Activated CD4-positive, alpha-beta T cell treated with anti-CD3 and anti-CD28 coated beads for 4 hours (primary cell): ENCODE measurements around the gene FFAR2.
"Not testable (repeated sequence)": the region's sequence is repeated elsewhere in the genome, so short reads cannot be mapped to it uniquely, and the experiment has no call there.

Experiments
- DNase-seq, 2 donors: peaks; one replicate each; pipeline ENCODE4 v3.0.0-alpha.2; 2020

The FFAR2 gene

GRCh38 chr19:35447606-35448469 is at the start of gene FFAR2:
Gene FFAR2 (plus strand): TSS chr19:35448257. CDS start chr19:35449715, 1,458 bp downstream.
- no peak for DNase-seq

- no peak for DNase-seq
These were observed 49.5 kb upstream of the FFAR2 start for GRCh38 chr19:35398570-35398969.

- no peak for DNase-seq
These were observed 48.8 kb upstream of the FFAR2 start for GRCh38 chr19:35399231-35399630.

GRCh38 chr19:35399948-35400772 is 47.9 kb upstream of the FFAR2 start:
- DNase-seq, result no peak

GRCh38 chr19:35400773-35401100 is 47.3 kb upstream of the FFAR2 start:
- DNase-seq, result no peak

- DNase-seq, result not testable (repeated sequence)
These were observed 46.6 kb upstream of the FFAR2 start for GRCh38 chr19:35401416-35401815.

- no peak for DNase-seq
These were observed 44.8 kb upstream of the FFAR2 start for GRCh38 chr19:35403116-35403760.

- peak in 1 of 2 donors; percentile 1 for DNase-seq
These were observed 43.0 kb upstream of the FFAR2 start for GRCh38 chr19:35404879-35405622.

- no peak for DNase-seq
These were observed 40.4 kb upstream of the FFAR2 start for GRCh38 chr19:35407619-35408018.

GRCh38 chr19:35408284-35409171 is 39.5 kb upstream of the FFAR2 start:
- DNase-seq, result no peak

- DNase-seq, result no peak
These were observed 38.9 kb upstream of the FFAR2 start for GRCh38 chr19:35409191-35409590.

GRCh38 chr19:35410487-35410886 is 37.6 kb upstream of the FFAR2 start:
- no peak for DNase-seq

GRCh38 chr19:35414442-35414841 is 33.6 kb upstream of the FFAR2 start:
- DNase-seq, result no peak

GRCh38 chr19:35416331-35416730 is 31.7 kb upstream of the FFAR2 start:
- DNase-seq, result no peak

- no peak for DNase-seq
These were observed 30.8 kb upstream of the FFAR2 start for GRCh38 chr19:35417278-35417677.

- DNase-seq, result no peak
These were observed 30.1 kb upstream of the FFAR2 start for GRCh38 chr19:35417713-35418534.

GRCh38 chr19:35419046-35419445 is 29.0 kb upstream of the FFAR2 start:
- no peak for DNase-seq

GRCh38 chr19:35419805-35420204 is 28.3 kb upstream of the FFAR2 start:
- no peak for DNase-seq

- DNase-seq, result no peak
These were observed 26.7 kb upstream of the FFAR2 start for GRCh38 chr19:35421362-35421761.

GRCh38 chr19:35423406-35423805 is 24.7 kb upstream of the FFAR2 start:
- not testable (repeated sequence) for DNase-seq

GRCh38 chr19:35425682-35426081 is 22.4 kb upstream of the FFAR2 start:
- DNase-seq, result no peak
